Peyer's patch (tissue), 4 donors: ENCODE results near the gene CADM3. TPM values are rescaled to one million over a fixed set of nuclear protein-coding genes. Genes with fewer than 3 reads are reported as not detected.

Experiments
- DNase-seq, 3 donors: peaks; one replicate each; pipeline ENCODE4 v3.0.0-alpha.2; 2017 to 2019
- H3K27ac ChIP-seq, 4 donors: fragments of 200-600 bp; sonication (generic); one replicate each; pipeline ENCODE4 v1.5.1; 2016 to 2019
- H3K27me3 ChIP-seq, 2 donors: fragments of 200-600 bp; sonication (generic); one replicate each; pipeline ENCODE4 v1.5.1; 2019
- H3K36me3 ChIP-seq, 3 donors: fragments of 200-600 bp; sonication (generic); one replicate each; pipeline ENCODE4 v1.5.1; 2016 to 2019
- H3K4me1 ChIP-seq, 4 donors: fragments of 200-600 bp; sonication (generic); one replicate each; pipeline ENCODE4 v1.5.1; 2016 to 2019
- H3K4me3 ChIP-seq, 4 donors: fragments of 200-600 bp; sonication (generic); 1 replicate in 3 of 4; 2 replicates in 1 of 4; pipeline ENCODE4 v1.5.1; 2016 to 2019; ENCODE audit warnings: mild to moderate bottlenecking in 1 of 4
- H3K9me3 ChIP-seq, 4 donors: fragments of 200-600 bp; sonication (generic); one replicate each; pipeline ENCODE4 v1.5.1; 2016 to 2019; ENCODE audit warnings: mild to moderate bottlenecking in 1 of 4
- CTCF ChIP-seq, 6 experiments: fragments of 450-650 bp in 4 of 6; fragments of 200-600 bp in 2 of 6; sonication (generic) in 1 of 6; IDR thresholded peaks; one replicate each; pipeline ENCODE4 v1.5.1; 2017 to 2019; ENCODE audit warnings: antibody characterized with exemption in 6 of 6, mild to moderate bottlenecking in 3 of 6, moderate library complexity in 1 of 6
- POLR2A ChIP-seq, 2 donors: fragments of 450-650 bp; IDR thresholded peaks; one replicate each; pipeline ENCODE4 v1.5.1; 2017; ENCODE audit warnings: antibody characterized with exemption in 2 of 2, mild to moderate bottlenecking in 2 of 2, moderate library complexity in 2 of 2
- small RNA-seq, 2 donors: library from RNA; depleted of rRNA; stranded (forward); fragments of <200 nt; gene quantifications; one replicate each; pipeline ENCODE3, GENCODE V24; 2016
- total RNA-seq, 4 donors: library from RNA; depleted of rRNA; stranded (reverse); fragments of >200 nt; gene quantifications; one replicate each; pipeline ENCODE4 v1.1.0, GENCODE V29; 2016

CADM3 gene
- total RNA-seq, 4 donors from 2014 or later, result 2.1 to 19.8 (median 8.1) TPM

- TF ChIP-seq CTCF (IDR thresholded peaks at IDR 0.05), result no peak
- TF ChIP-seq POLR2A (IDR thresholded peaks at IDR 0.05), result no peak
- no peak for DNase-seq
- Histone ChIP-seq H3K9me3 (no peaks in the 10 kb centered on the region), H3K4me3 (no peak overlapping the region), H3K27ac (no peak overlapping the region), H3K36me3 (no peaks in the 10 kb centered on the region), H3K4me1 (no peaks in the 10 kb centered on the region), H3K27me3 (no peaks in the 10 kb centered on the region)
Measured at GRCh38 chr1:159250638-159251216, 79.3 kb downstream of the CADM3 start.

Small RNA genes within 50 kb of the gene (small RNA-seq; reads per million reads assigned to genes)
- gene RNA5SP60, result 0 reads per million in 2 donors

Other genes with a start within 250 kb of the CADM3 start
- gene PYHIN1, start 240.1 kb upstream of the CADM3 start, total RNA-seq, result 10 to 100 TPM in 1 of 4 donors, 1 to 10 TPM in 3; 1.6 to 32.2 (median 5.3) TPM
- 100 to 1,000 TPM in 1 of 4 donors, 10 to 100 TPM in 3; 10.5 to 106 (median 24.9) TPM for gene IFI16, start 161.7 kb upstream of the CADM3 start, total RNA-seq
- 100 to 1,000 TPM in 1 of 4 donors, 1 to 10 TPM in 3; 1.5 to 170 (median 6.4) TPM for gene AIM2, start 94.8 kb upstream of the CADM3 start, total RNA-seq
- 10 to 100 TPM in 3 of 4 donors, 1 to 10 TPM in 1; 5.4 to 51.2 (median 21.5) TPM for gene ACKR1, start 33.3 kb downstream of the CADM3 start, total RNA-seq
- gene FCER1A, start 130.7 kb downstream of the CADM3 start, total RNA-seq, result 1 to 10 TPM in 1 of 4 donors, not detected in 3; 1.5 TPM